GM18951 (cell line): ENCODE data around the gene DMRT2.

ENCODE experiments used
- POLR2A ChIP-seq: IDR thresholded peaks from 4 replicates; pipeline ENCODE4 v1.6.1; 2011; ENCODE audit warnings: mild to moderate bottlenecking; ENCODE audit not compliant: insufficient read length, insufficient read depth; ENCODE audit errors: extremely low read depth
- in situ Hi-C: fragments of 300-500 bp; cut with MboI; formaldehyde crosslinking; loops from one replicate; pipeline ENCODE4 v1.12.0; 2022; ENCODE audit warnings: low sequenced_read_pairs, mixed read lengths, inconsistent platforms; ENCODE audit not compliant: unreplicated experiment

DMRT2 gene

DNA sequence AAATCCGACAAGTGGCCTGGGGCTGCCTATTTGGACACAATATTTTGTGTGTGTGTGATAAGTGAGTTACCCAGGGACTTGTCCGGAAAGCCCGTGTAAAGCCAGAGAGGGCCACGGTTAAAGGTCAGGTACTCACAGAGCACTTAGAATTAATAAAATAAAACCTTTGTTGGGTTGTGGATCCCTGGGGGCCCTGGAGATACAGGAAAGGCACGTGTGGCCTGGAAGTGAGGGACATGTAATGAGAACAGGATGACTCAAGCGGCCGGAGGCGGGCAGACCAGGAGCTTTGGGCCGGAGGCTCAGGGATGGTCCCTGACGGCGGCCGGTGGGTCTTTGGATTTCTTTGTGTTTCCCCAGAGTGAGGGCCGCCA, 1.0 kb downstream of the DMRT2 start:
- in situ Hi-C loops = no loop called here
- no peak for TF ChIP-seq POLR2A

DNA sequence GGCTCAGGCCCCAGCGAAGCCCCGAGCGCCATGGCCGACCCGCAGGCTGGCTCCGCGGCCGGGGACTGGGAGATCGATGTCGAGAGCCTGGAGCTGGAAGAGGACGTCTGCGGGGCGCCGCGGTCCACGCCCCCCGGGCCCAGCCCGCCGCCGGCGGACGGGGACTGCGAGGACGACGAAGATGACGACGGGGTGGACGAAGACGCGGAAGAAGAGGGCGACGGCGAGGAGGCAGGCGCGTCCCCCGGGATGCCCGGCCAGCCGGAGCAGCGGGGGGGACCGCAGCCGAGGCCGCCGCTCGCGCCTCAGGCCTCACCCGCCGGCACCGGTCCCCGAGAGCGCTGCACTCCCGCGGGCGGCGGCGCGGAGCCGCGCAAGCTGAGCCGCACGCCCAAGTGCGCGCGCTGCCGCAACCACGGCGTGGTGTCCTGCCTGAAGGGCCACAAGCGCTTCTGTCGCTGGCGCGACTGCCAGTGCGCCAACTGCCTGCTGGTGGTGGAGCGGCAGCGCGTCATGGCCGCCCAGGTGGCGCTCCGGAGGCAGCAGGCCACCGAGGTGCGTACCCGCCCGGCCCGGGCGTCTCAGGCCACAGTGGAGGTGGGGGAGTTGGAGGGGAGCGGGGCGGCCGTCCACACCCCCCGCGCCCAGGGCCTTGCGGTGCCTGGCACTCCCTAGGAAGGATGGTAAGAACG, 1.6 kb downstream of the DMRT2 start:
- in situ Hi-C loops = no loop called here
- no peak for TF ChIP-seq POLR2A

- TF ChIP-seq POLR2A = no peak
- in situ Hi-C loops = no loop called here
These were observed 2.5 kb downstream of the DMRT2 start for GRCh38 chr9:1052365-1053281.

DNA sequence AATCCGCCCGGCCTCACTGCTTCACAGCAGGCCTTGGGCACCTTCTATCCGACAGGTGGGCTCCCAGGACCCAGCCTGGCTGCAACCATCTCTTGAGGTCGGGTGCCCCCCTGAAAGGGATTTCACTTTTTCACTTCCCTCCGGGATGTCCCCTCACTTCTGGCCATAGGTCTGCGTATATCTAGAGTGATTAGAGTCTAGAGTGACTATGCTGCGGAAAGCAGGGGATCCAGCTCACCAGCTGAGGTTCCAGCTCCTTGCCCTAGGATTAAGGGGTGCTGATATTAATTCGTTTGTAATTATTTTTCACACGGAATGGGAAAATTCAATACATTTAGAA, 3.1 kb downstream of the DMRT2 start:
- in situ Hi-C loops = no loop called here
- TF ChIP-seq POLR2A = no peak

DNA sequence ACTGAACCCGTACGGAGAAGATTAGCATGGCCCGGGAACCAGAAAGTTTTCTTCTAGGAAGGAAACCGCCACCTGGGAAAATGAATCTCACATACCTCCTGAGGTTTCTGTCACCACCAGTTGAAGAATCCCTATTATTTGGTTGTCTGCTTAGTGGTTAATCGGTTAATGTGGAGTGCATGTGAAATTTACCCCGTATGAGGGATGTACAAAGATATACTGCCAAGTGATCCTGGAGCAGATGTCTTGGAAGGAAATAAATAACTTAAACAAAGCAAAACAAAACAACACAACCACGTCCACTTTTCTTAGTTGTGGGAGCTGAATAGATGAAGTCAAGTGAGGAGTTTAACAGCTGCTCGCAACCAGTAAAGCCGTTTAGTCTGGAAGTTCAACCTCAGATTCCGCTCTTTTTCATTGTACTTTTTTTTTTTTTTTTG, 3.8 kb downstream of the DMRT2 start:
- in situ Hi-C loops = no loop called here
- no peak for TF ChIP-seq POLR2A

GRCh38 chr9:1055166-1055565, 5.0 kb downstream of the DMRT2 start:
- in situ Hi-C loops = no loop called here
- TF ChIP-seq POLR2A = no peak

DNA sequence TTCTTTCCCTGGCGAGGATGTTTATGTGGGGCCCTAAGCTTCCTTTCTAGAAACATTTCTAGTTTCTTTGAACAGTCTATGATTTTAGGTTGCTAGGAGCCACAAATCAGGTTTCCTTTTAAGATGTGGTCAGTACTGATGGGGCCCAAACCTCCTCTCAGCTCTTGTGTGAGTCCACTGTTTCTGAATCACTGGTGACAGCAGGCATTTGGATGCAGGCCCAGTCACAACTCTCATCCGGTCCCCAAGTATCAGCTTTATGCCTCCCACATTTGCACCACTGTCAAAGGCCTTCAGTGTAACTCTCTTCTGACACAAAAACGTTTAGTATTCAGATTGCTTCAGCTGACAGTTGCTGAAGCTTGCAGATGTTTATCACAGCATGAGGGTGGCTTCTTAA, 7.8 kb downstream of the DMRT2 start:
- in situ Hi-C loops = no loop called here
- no peak for TF ChIP-seq POLR2A

- no peak for TF ChIP-seq POLR2A
- in situ Hi-C loops = no loop called here
These were observed 8.8 kb downstream of the DMRT2 start for GRCh38 chr9:1058826-1059487.

DNA sequence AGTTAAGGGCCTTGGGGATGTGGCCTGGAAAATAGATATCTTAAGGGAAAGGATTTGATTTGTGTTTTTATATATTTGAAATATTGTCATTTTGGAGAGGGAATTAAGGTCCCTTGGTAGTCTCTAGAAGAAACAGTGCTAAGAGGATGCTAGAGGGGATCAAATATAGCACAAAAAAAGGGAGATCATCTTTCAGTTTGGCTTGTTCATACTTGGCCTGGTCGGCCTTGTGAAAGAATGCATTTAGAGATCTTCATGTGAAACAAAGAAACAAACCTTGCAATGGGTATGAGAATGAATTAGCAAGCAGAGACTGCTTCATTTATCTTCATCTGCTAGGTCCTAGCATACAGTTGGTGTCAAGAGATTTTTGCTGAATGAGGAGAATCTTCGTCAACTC, 15.0 kb downstream of the DMRT2 start:
- in situ Hi-C loops = no loop called here
- no peak for TF ChIP-seq POLR2A

GRCh38 chr9:1070692-1071091, 20.5 kb downstream of the DMRT2 start:
- no peak for TF ChIP-seq POLR2A
- in situ Hi-C loops = no loop called here

- in situ Hi-C loops = no loop called here
- TF ChIP-seq POLR2A = no peak
These were observed 21.6 kb downstream of the DMRT2 start for GRCh38 chr9:1071730-1072129.

DNA sequence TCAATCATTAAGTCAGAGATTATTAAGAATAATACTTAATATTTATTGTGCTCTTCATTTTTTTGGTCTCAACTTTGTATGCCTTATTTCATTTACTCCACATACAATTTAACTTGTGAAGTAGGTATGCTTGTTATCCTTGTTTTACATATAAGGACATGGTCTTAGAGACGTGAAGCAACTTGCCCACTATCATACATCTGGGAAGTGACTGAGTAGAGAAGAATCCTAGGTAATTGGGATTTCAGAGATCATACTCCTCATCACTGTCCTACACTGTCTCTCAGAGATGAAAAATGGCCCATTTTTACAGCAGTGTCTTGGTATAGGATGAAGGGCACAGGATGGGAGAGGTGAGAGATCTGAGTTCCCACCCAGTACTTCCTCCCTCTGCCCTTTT, 23.3 kb downstream of the DMRT2 start:
- no peak for TF ChIP-seq POLR2A
- in situ Hi-C loops = no loop called here

DNA sequence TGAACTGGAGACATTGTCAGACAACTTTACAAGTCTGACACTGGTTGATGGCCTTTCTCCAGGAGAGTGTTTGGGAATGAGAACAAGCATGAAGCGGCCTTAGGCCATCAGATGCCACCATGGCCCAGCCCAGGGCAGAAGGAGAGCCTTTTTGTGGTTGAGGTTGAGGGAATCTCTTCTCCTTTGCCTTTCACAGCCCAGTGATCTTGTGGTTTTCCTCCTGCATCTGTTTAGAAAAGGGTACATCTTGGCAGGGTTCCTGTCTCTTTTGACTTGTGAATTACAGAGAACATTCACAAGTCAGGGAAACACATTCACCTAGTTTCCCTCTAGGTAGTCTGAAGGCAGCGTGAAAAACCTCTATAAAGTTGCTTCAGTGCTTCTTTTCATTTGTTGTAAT, 27.5 kb downstream of the DMRT2 start:
- TF ChIP-seq POLR2A = no peak
- in situ Hi-C loops = no loop called here
